NCI-H2029 (cell line): ENCODE measurements around the gene NTSR2.
"Not testable (repeated sequence)": the region's sequence is repeated elsewhere in the genome, so short reads cannot be mapped to it uniquely, and the experiment has no call there.

Experiments
- DNase-seq: peaks from one replicate; lab custom pipeline; 2025; lab: John Stamatoyannopoulos, UW

NTSR2 gene

DNA sequence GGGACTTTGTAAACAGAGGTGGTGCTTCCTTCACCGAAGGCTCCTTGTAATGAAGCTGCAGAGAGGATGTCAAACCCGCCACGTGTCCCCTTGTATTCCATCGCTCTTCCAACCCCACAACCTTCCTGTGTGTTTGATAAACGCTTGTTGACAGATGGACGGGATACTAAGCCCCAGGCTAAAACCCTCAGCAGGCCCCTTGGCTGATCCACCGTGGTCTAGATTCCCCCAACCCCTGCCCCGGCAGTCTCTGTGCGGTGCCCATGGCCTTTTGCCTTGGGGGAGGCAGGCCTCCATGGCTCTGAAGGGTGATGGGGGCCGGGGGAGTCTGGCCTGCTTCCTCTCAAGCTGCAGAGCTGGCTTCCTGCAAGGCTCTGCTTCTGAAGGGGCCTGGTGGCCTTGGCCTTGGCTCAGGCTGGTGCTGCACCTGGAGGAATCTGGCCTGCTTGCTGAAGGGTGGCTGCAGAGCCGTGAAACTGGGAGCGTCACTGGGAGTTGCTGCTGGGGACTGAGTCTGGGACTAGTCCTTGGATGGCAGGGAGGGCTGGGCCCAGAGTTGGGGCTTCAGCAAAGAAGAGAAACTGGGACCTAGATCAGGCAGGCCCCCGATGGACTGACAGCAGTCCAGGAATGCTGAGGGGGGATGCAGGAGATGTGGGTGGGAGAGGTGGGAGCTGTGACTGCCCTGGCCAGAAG, 9.6 kb upstream of the NTSR2 start:
- DNase-seq: no peak

DNA sequence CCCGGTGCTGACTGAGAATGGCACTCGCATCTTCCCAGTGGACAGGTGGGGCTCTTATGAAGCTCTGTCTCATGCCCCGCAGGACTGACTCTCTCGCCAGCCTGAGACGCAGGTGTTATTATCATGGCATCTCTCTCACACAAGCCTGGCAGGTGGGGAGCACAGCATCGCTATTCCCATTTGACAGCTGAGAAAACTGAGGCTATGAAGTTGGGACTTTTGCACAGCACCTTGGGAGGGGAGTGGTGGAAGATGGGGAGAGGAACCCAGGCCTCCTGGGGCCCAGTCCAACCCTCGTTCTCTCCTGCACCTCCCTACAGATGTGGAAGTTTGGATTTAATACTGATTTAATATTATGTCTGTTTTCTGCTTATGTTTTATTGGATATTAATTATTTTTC, 9.0 kb upstream of the NTSR2 start:
- DNase-seq: no peak

DNA sequence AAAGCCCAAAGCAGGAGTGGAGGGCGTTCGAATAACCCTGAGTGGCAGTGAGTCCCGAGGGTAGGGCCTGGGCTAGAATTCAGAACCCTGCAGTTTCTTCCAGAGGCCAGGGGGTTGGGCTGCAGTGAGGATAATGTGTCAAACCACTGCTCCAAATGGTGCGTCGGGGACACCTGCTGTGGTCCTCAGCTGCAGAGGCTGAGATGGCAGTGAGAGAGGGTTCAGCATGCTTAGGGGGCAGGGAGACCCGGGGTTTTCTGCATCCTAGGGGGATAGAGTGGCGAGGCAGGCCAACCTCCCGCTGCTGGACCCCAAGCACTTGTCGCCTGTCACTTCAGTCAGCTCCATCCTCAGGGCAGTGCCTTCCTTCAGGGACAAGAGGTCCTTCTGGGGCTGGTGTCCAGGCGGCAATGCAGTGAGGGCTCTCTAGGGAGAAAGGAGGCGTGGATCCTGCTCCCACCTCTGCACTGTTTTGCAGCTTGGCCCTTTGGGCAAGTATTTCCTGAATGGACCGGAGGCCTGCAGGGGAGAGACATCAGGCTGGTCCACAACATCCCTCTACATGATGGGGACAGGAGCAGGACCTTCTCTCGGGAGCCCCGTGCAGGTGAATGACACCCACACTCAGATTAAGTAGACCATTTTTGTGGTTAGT, 8.4 kb upstream of the NTSR2 start:
- DNase-seq: no peak

DNA sequence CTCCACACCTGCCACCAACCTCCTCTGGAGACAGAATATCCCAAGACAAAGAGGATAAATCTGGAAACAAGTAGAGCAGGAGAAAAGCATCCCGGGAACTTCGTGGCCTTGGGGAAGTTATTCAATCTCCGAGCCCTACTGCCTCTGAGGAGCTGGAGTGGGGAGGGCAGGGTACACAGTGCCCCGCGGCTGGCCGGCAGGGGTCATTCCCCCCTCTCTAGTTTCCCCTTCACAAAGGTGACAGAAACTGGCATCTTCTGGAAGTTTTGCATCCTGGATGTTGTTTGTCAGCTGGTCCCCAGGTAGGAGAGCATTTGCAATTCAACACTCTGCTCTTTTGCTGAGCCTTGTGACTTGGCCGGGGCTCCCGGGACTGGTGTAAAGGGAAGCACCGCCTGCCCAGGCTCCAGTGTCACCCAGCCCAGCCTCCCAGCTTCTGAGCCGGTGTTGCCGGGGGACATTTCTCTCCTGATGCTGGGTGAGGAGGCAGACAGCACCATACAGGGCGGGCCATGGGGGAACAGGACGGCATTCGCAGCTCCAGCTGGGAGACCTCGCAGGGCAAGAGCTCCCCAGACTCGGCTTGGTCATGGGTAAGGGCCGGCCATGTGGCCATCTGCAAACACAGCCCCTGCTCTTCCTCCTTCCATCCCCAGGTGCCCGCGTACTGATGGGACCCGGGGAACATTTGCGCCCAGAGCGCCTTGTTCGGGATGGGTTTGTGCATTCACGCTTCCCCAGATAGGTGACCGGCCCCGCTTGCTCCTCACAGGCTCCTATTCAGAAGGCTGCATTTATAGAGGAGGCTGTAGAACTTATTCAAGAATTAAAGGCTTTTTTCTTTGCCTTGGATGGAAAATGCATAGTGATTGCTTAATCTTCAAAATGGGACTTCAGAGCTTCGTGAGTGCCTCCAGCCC, 7.4 kb upstream of the NTSR2 start:
- no peak for DNase-seq

DNA sequence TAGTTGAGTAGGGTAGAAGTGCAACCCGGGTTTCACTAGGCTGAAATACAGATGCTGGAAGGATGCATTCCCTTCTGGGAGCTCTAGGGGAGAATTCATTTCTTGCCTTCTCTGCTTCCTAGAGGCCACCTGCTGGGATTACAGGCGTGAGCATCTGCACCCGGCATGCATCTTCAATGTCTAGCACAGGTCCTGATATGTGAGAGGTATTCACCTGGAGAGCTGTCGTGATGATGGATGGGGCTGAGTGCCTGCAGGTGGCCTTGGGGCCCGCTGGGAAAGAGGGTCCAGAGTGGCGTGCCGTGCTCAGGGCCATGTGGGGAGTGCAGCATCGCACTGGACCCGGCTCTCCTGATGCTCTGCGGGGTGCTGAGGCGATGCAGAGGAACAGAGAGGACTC, 6.6 kb upstream of the NTSR2 start:
- peak; percentile 28 for DNase-seq

DNA sequence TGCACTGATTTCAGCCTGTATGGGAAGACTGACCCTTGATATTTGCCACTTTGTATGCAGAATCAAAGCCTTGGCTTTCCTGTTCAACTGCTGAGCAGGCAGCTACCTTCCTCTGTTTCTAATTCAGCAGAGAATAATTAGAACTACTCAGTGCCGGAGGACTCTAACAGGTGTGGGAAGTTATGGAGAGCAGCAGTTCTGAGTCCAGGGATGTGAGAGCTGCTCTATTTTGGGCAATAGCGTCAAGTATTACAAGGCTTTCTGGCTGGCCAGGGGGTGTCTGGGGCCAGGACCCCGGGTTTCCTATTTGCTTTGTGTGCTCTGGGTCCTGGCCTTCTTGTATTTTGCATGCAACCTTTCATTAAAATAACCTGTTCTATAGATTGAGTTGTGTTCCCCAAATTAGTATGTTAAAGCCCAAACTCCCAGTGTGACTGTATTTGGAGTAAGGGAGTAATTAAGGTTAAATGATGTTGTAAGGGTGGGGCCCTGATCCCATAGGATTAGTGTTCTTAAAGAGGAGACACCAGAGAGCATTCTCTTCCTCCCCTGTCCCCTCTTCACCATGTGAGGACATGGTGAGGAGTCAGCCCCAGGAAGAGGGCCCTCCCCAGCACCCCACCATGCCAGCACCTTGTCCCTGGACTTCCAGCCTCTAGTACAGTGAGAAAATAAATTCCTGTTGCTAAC, 5.6 kb upstream of the NTSR2 start:
- no peak for DNase-seq

DNA sequence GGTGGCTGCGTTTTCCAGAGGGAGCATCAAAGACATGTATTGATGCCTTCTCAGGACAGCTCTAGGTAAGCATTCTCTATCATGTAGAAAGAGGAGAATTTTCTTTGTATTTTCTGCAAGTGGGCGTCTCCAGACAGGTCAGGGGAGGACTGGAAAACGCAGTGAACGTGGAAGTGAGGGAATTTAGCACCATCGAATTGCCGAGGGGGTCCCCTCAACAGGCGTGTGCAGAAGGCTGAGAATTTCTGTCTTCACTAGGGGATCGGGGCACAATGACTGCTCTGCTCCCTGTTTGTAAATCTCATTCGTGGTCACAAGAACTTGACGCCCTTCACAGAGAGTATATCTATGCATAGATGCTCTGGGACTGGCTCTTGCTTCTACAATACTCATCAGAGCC, 5.0 kb upstream of the NTSR2 start:
- DNase-seq: no peak

DNA sequence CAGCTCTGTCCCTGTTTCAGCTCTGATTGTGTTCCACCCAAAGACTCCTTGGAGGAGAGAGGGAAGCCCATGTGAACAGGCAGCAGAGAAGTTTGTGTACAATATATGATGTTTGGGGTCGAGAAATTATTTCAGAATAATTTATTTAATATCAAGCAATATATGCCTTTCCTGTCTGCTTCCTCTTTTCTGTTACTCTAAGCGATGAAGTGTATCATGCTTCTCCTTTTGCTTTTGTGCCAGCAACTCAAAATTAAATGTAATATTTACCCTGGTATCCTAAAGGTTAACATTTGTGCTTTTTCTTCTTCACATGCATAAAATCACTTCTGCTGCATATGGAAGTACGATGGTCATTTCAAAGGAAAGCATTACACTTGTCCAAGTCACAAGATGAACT, 2.4 kb upstream of the NTSR2 start:
- no peak for DNase-seq

DNA sequence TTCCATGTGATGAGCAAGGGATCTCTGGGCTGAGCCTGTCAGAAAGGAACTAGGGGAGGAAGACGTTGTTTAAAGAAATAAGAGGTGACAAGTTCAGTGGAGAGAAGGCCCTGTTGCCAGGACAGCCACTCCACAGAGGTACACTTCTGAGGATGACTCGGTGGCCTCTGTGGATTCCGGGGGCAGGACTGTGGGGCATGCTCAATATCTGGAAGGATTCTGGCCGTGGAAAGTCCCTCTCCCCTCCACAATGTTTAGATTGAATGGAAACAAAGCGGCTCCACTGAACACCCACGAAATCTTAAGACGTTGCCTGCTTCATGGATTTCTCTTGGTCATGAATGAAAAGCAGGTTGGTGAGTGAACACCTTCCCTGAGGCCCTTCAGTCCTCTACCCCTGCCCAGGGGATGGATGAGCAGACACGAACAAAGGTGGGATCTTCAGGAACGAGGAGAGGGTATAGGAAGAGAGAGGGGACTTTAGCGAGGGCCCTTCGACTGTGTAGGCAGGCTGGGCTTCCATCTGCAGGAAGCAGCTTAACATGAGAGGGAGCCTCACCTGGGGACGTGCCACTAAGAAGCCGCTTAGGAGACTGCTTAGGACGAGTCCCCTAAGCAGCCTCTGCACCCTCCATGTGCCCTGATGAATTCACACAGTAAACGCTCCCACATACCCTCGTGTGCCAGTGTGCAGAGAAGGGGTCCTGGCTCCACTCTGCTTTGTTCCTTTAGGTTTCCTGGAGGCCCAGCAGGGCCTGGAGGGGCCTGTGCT, 1.9 kb downstream of the NTSR2 start:
- no peak for DNase-seq

DNA sequence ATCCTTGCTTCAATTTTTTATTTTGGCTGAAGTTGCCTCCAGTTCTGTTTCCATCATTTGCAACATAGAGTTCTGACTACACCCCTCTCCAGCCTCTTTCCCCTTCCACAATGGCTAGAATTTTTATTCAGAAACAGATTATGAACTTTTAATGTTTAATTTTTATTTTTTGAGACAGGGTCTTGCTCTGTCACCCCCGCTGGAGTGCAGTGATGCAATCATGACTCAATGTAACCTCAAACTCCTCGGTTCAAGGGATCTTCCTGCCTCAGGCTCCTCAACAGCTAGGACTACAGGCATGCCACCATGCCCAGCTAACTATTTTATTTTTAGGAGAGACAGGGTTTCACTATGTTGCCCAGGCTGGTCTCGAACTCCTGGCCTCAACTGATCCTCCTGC, 2.8 kb downstream of the NTSR2 start:
- no peak for DNase-seq

DNA sequence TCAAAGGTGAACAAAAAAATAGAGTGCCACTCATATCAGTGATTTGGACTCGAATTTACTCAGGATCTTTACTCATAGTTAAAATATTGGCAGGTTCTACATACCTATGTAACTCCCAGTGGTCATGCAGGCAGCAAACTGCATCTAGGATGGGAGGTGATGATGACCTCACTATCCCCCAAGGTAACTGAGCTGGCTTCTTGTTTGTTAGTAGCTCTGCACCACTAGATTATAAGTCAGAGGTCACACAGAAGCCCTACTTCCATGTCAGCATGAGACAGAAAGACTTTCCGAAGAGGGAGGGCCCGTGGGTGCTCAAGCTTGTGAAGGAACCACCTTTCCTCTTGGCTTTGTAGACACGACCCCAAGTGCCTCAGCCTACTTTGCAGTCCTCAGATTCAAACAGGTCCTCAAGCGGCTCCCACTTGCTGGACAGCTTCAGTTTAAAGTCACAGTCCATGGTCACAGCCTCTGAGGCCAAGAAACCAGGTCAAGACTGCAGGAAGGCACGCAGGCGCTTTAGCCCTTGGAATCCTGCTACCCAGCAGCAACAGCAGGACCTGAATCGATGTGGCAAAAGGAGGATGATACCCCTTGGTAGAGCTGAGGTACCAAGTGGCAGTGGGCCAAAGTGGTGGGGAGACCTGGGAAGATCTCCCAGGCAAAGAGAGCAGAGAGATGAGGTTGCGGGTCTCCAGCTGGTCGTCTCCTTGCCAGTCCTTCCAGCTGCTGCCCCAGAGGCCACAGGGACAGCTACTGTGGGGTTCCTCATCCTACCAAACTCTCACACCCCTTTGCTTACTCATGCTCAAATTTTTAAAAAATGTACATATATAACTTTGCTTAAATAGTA, 4.3 kb downstream of the NTSR2 start:
- DNase-seq: no peak

DNA sequence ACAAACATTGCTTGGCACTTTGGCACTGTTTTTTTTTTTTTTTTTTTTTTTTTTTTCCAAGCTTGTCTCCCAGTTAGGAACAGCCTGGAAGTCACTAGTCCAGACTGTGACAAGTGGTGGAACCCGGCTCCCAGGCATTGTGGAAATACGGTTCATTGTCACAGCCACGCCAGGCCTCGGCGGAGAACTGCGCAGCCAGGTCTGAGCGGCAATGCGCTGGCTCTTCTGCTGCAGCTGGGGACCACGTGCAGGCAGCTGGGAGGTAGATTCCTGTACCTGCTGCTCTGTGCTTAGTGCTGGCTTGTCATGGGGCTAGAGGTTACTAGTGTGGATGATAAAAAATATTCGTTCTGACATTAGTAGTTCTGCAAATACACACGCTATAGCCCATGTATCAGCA, 5.0 kb downstream of the NTSR2 start:
- no peak for DNase-seq

DNA sequence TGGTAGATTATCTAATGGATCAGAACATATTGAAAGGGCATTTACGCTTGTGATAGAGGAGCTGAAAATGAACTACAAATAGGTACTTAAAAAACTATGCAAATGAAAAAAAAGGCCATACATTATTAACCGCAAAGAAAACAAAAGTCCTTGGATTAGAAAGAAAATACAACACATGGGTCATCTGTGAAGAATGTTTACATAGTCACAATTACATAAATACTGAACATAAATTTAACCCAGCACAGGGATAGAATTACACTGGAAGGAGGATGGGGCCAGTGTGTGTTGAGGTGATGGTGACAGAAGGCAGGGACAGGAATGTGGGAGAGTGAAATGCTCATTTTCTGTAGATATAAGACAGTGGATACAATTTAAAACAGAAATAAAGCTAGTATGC, 6.6 kb downstream of the NTSR2 start:
- DNase-seq: no peak

DNA sequence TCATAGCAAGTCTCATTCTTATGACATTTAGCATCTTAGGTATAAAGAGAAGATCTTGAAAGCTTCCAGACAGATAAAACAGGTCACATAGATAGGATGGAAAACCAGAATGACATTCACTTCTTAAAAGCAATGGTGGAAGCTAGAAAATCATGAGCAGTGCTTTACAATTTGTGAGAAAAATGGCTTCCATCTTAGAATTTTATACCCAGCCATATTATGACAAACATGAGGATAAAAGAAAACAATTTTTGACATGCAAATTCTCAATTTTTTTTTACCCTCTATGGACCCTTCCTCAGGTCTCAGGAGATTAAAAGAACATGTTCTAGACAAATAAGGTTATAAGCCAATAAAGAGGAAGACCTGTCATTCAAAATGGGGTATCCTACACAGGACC, 7.1 kb downstream of the NTSR2 start:
- DNase-seq: no peak

DNA sequence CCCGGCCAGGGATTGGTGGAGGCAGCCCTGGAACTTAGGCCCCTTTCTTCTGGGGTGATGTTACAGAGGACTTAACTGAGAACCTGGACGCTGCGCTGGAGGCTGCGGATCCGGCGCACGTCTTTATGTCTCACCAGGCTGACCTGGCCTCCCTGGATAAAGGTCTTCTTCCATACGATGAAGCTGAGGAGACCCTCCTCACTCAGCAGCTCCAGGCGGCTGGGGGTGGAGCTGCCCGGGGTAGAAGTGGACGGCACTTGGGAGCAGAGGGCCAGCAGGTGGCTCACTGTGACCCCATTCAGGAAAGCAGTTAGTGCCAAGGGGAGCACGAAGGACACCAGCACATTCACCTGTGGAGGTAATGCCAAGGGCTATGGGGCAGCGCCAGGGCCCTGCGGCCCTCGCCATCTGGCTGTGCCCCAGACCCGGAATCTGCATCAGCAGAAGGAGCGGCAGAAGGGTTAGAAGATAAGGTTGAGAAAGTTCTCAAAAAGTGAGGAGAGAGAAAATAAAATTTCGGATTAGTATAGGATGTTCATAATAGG, 8.0 kb downstream of the NTSR2 start:
- no peak for DNase-seq

DNA sequence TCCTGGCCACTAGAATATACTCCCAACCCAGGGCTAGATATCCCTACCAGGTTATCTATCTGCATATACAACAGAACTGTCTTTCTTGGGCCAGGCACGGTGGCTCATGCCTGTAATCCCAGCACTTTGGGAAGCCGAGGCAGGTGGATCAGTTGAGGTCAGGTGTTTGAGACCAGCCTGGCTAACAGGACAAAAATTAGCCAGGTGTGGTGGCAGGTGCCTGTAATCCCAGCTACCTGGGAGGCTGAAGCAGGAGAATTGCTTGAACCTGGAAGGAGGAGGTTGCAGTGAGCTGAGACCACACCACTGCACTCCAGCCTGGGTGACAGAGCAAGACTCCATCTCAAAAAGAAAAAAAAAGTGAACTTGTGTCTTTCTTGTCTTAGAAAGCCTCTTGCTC, 9.6 kb downstream of the NTSR2 start:
- not testable (repeated sequence) for DNase-seq

DNA sequence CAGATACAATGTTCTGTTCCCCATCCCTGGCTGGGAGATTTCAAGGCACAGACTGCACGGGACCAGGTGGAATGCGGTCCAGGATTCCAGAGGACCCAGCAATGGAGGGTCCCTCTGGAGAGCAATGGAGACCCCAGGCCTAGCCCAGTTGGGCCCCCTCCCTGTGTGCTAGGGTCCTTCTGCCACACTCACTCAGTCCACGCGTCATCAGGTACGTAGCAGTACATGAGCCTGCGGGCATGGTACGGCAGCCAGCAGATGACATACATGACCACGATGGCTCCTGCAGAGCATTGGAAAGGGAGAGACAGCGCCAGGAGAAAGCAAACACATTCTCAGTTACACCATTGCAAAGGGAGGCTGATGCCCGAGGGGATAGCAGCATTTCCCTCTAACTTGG, 10.1 kb downstream of the NTSR2 start:
- no peak for DNase-seq

DNA sequence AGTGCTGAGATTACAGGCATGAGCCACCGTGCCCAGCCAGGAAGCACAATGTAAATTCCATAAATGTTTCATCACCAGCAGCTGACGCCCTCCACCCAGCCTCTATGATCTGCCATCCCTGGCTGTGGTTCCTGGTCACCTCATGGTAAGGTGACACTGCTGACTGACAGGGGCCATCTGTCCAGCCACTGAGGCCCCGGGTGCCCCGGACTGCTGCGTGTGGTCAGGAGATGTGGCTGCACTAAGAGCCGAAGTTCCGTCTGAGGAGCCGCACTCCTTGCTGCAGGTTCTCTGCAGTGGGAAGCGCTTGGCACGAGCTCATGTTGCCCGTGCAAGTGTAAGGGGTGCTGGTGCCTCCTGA, 10.9 kb downstream of the NTSR2 start:
- no peak for DNase-seq

DNA sequence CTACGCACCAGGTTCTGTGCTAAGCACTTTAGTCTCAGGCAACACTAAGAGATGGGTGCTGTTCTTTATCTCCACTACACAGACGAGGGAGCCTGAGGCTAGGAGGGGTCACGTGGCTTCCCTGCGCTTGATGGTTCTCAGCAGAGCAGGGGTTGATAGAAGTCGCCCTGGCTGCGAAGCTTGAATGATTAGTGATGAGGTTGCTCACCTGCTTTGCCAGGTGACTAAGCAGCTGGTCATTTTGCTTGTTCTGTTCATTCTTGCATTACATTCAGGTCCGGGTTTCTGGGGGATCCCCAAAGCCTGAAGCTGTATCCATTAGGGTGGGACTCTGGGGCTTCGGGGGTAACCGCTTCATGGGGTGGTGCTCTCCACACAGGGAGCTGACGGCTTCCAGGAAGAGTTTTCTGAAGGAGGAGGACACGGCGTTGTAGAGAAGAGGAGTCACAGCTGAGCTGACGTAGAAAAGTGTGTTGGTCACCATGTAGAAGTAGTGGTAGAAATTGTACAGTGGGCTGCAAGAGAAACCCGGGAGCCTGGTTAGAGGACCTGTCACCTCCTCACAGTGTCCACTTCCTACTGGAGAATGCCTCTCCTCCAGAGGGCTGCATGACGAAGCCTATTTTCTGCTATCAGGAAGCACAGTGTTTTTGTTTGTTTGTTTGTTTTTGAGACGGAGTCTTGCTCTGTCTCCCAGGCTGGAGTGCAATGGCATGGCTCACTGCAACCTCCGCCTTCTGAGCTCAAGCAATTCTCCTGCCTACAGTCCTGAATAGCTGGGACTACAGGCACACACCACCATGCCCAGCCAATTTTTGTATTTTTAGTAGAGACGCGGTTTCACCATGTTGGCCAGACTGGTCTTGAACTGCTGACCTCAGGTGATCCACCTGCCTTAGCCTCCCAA, 11.5 kb downstream of the NTSR2 start:
- no peak for DNase-seq
